HepG2 (cell line): ENCODE measurements around the gene ZNF554. TPM values are rescaled to one million over a fixed set of nuclear protein-coding genes. Genes with fewer than 3 reads are reported as not detected.

ENCODE experiments used
- ARNTL ChIP-seq: sonication (generic); formaldehyde crosslinking; IDR thresholded peaks from 2 replicates; pipeline ENCODE4 v1.4.0; 2020; ENCODE audit warnings: mild to moderate bottlenecking, missing genetic modification reagents
- CAMTA2 ChIP-seq: sonication (generic); formaldehyde crosslinking; IDR thresholded peaks from 2 replicates; pipeline ENCODE4 v1.4.0; 2020; ENCODE audit warnings: mild to moderate bottlenecking, missing genetic modification reagents, borderline replicate concordance
- CREBL2 ChIP-seq: sonication (generic); formaldehyde crosslinking; IDR thresholded peaks from 2 replicates; pipeline ENCODE4 v1.8.1; 2023; ENCODE audit warnings: missing genetic modification reagents, mild to moderate bottlenecking, borderline replicate concordance
- EP300 ChIP-seq, 3 experiments: sonication (generic) in 1 of 3; formaldehyde crosslinking in 1 of 3; IDR thresholded peaks; 2 replicates each; pipeline versions ENCODE4 v1.5.1 to v1.6.1; 2011 to 2020; ENCODE audit warnings: low read depth in 2 of 3, low read length in 2 of 3, borderline replicate concordance in 1 of 3, improper control_type of control experiment in 1 of 3, mild to moderate bottlenecking in 1 of 3, missing genetic modification reagents in 1 of 3, moderate library complexity in 1 of 3
- HMG20B ChIP-seq: conservative IDR thresholded peaks from 2 replicates; pipeline ENCODE4 v1.6.1; 2016; ENCODE audit warnings: missing genetic modification reagents, missing compliant biosample characterization
- IKZF4 ChIP-seq: sonication (generic); formaldehyde crosslinking; IDR thresholded peaks from 2 replicates; pipeline ENCODE4 v1.5.1; 2020; ENCODE audit warnings: borderline replicate concordance, mild to moderate bottlenecking, low read depth, missing genetic modification reagents; ENCODE audit errors: not compliant biosample characterization
- KAT8 ChIP-seq: IDR thresholded peaks from 2 replicates; pipeline ENCODE4 v1.6.1; 2016; ENCODE audit warnings: missing genetic modification reagents, missing compliant biosample characterization
- KMT2B ChIP-seq: IDR thresholded peaks from 2 replicates; pipeline ENCODE4 v1.6.1; 2016; ENCODE audit warnings: missing genetic modification reagents, missing compliant biosample characterization
- MBD4 ChIP-seq: IDR thresholded peaks from 2 replicates; pipeline ENCODE4 v1.6.1; 2012; ENCODE audit warnings: low read length, inconsistent platforms, borderline replicate concordance
- NAIF1 ChIP-seq: sonication (generic); formaldehyde crosslinking; IDR thresholded peaks from 2 replicates; pipeline ENCODE4 v1.5.0; 2020; ENCODE audit warnings: mild to moderate bottlenecking, missing genetic modification reagents, borderline replicate concordance
- NR2F6 ChIP-seq, 2 experiments: IDR thresholded peaks; 2 replicates each; pipeline ENCODE4 v1.6.1; 2016; ENCODE audit warnings: antibody characterized with exemption in 1 of 2, mild to moderate bottlenecking in 1 of 2
- SCMH1 ChIP-seq: sonication (generic); formaldehyde crosslinking; IDR thresholded peaks from 2 replicates; pipeline ENCODE4 v1.9.0; 2021; ENCODE audit warnings: missing genetic modification reagents, mild to moderate bottlenecking, borderline replicate concordance
- SP2 ChIP-seq: sonication (generic); formaldehyde crosslinking; IDR thresholded peaks from 2 replicates; pipeline ENCODE4 v1.5.1; 2020; ENCODE audit warnings: mild to moderate bottlenecking, missing genetic modification reagents
- SRSF4 ChIP-seq: fragments of 200-400 bp; formaldehyde crosslinking; IDR thresholded peaks from one replicate; pipeline ENCODE4 v1.6.1; 2018; ENCODE audit warnings: mild to moderate bottlenecking, low read depth, low read length, moderate library complexity; ENCODE audit not compliant: poor library complexity, severe bottlenecking
- ZNF280B ChIP-seq: sonication (generic); formaldehyde crosslinking; IDR thresholded peaks from 2 replicates; pipeline ENCODE4 v1.5.0; 2020; ENCODE audit warnings: missing genetic modification reagents, mild to moderate bottlenecking, borderline replicate concordance
- ZNF530 ChIP-seq: sonication (generic); formaldehyde crosslinking; IDR thresholded peaks from 2 replicates; pipeline ENCODE4 v1.5.0; 2020; ENCODE audit warnings: low read depth, mild to moderate bottlenecking, missing genetic modification reagents
- ZNF546 ChIP-seq: sonication (generic); formaldehyde crosslinking; conservative IDR thresholded peaks from 2 replicates; pipeline ENCODE4 v1.8.1; 2023; ENCODE audit warnings: mild to moderate bottlenecking, missing genetic modification reagents
- polyA plus RNA-seq, 8 experiments: library from polyadenylated mRNA; depleted of rRNA in 3 of 8; stranded (reverse) in 7 of 8; unstranded in 1 of 8; fragments of >200 nt; fragmentation: Illumina TruSeq in 4 of 8; extraction: Trizol in 4 of 8; gene quantifications; 2 replicates each; pipeline versions ENCODE4 v1.2.1 to v1.2.3, GENCODE V29; 2011 to 2016; ENCODE audit warnings: low read depth in 4 of 8, missing spikeins in 1 of 8, mixed read lengths in 1 of 8; ENCODE audit not compliant: insufficient read depth in 1 of 8
- total RNA-seq, 5 experiments: library from RNA; depleted of rRNA; stranded (reverse); fragments of >200 nt; fragmentation: Illumina TruSeq; extraction: Trizol; gene quantifications; 2 replicates each; pipeline ENCODE4 v1.2.3, GENCODE V29; 2016; ENCODE audit warnings: low read depth in 1 of 5
- TF ChIP-seq, protein P1 (sequence below): sonication (generic); formaldehyde crosslinking; IDR thresholded peaks from 2 replicates; pipeline ENCODE4 v1.8.0; 2022; ENCODE audit warnings: mild to moderate bottlenecking, missing genetic modification reagents, moderate library complexity
- TF ChIP-seq, protein P2 (sequence below): sonication (generic); formaldehyde crosslinking; IDR thresholded peaks from 2 replicates; pipeline ENCODE4 v1.4.0; 2020; ENCODE audit warnings: missing genetic modification reagents, borderline replicate concordance
- TF ChIP-seq, protein P3 (sequence below): sonication (generic); formaldehyde crosslinking; IDR thresholded peaks from 2 replicates; pipeline ENCODE4 v1.4.0; 2020; ENCODE audit warnings: mild to moderate bottlenecking, missing genetic modification reagents

Gene ZNF554
- total and polyA plus RNA-seq, 2 of the 13 experiments (the other 11 are each of a cell fraction or from before 2014, with no cell fraction given): 2.2 to 2.7 TPM

- no peak for TF ChIP-seq CAMTA2 (CRISPR knock-in tag)
- TF ChIP-seq EP300 (IDR thresholded peaks at IDR 0.05; ENCODE audit: low read depth in 2 of 2, low read length in 2 of 2): no peak
- no peak for TF ChIP-seq EP300 (CRISPR knock-in tag; IDR thresholded peaks at IDR 0.05; ENCODE audit: borderline replicate concordance)
- TF ChIP-seq SP2 (CRISPR knock-in tag): no peak
- TF ChIP-seq SRSF4: no peak
- no peak for TF ChIP-seq CREBL2
- no peak for TF ChIP-seq MBD4
- no peak for TF ChIP-seq HMG20B
- TF ChIP-seq, protein P1, sequence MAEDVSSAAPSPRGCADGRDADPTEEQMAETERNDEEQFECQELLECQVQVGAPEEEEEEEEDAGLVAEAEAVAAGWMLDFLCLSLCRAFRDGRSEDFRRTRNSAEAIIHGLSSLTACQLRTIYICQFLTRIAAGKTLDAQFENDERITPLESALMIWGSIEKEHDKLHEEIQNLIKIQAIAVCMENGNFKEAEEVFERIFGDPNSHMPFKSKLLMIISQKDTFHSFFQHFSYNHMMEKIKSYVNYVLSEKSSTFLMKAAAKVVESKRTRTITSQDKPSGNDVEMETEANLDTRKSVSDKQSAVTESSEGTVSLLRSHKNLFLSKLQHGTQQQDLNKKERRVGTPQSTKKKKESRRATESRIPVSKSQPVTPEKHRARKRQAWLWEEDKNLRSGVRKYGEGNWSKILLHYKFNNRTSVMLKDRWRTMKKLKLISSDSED (CRISPR knock-in tag): no peak
- TF ChIP-seq, protein P2, sequence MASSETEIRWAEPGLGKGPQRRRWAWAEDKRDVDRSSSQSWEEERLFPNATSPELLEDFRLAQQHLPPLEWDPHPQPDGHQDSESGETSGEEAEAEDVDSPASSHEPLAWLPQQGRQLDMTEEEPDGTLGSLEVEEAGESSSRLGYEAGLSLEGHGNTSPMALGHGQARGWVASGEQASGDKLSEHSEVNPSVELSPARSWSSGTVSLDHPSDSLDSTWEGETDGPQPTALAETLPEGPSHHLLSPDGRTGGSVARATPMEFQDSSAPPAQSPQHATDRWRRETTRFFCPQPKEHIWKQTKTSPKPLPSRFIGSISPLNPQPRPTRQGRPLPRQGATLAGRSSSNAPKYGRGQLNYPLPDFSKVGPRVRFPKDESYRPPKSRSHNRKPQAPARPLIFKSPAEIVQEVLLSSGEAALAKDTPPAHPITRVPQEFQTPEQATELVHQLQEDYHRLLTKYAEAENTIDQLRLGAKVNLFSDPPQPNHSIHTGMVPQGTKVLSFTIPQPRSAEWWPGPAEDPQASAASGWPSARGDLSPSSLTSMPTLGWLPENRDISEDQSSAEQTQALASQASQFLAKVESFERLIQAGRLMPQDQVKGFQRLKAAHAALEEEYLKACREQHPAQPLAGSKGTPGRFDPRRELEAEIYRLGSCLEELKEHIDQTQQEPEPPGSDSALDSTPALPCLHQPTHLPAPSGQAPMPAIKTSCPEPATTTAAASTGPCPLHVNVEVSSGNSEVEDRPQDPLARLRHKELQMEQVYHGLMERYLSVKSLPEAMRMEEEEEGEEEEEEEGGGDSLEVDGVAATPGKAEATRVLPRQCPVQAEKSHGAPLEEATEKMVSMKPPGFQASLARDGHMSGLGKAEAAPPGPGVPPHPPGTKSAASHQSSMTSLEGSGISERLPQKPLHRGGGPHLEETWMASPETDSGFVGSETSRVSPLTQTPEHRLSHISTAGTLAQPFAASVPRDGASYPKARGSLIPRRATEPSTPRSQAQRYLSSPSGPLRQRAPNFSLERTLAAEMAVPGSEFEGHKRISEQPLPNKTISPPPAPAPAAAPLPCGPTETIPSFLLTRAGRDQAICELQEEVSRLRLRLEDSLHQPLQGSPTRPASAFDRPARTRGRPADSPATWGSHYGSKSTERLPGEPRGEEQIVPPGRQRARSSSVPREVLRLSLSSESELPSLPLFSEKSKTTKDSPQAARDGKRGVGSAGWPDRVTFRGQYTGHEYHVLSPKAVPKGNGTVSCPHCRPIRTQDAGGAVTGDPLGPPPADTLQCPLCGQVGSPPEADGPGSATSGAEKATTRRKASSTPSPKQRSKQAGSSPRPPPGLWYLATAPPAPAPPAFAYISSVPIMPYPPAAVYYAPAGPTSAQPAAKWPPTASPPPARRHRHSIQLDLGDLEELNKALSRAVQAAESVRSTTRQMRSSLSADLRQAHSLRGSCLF (CRISPR knock-in tag): no peak
- no peak for TF ChIP-seq ZNF280B (CRISPR knock-in tag)
- no peak for TF ChIP-seq IKZF4 (CRISPR knock-in tag)
- TF ChIP-seq NAIF1 (CRISPR knock-in tag): no peak
- TF ChIP-seq KMT2B (CRISPR knock-in tag): no peak
- TF ChIP-seq, protein P3, sequence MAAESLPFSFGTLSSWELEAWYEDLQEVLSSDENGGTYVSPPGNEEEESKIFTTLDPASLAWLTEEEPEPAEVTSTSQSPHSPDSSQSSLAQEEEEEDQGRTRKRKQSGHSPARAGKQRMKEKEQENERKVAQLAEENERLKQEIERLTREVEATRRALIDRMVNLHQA: no peak
- TF ChIP-seq ZNF546 (CRISPR knock-in tag): no peak
- no peak for TF ChIP-seq SCMH1 (CRISPR knock-in tag)
- TF ChIP-seq ARNTL: 0 out of 2 replicates have a peak, but pooled peaks have one; percentile 32
- TF ChIP-seq NR2F6 (IDR thresholded peaks at IDR 0.05): no peak
- peak; percentile 55; the same call in 1 of the 2 replicates for TF ChIP-seq NR2F6 (CRISPR knock-in tag; IDR thresholded peaks at IDR 0.05)
- TF ChIP-seq ZNF530 (CRISPR knock-in tag): no peak
- TF ChIP-seq KAT8: peak; percentile 71
Measured at GRCh38 chr19:2811221-2811722, 8.4 kb upstream of the ZNF554 start (continued).
